GM12878 (cell line): ENCODE data around the gene SLC25A28. TPM values are rescaled to one million over a fixed set of nuclear protein-coding genes. Genes with fewer than 3 reads are reported as not detected.

Experiments
- ATAC-seq: fragments of 200-7000 bp; cut with Tn5 transposase; 3 replicates; pipeline ENCODE4 v1.9.1; 2020; ENCODE audit warnings: mild to moderate bottlenecking, moderate library complexity
- BruUV-seq: library from RNA; stranded (reverse); fragments of 400-500 nt; replicated peaks from 2 replicates; lab custom pipeline; 2021; lab: Mats Ljungman, UMichigan
- CTCF ChIA-PET: fragments of 300-600 bp; sonication (Branson Sonifier 250); formaldehyde crosslinking; extraction: SDS; loops from one replicate; lab custom pipeline; 2021; ENCODE audit warnings: inconsistent platforms; lab: Yijun Ruan, JAX
- POLR2A ChIA-PET: fragments of 350-600 bp; formaldehyde crosslinking; extraction: SDS; loops from one replicate; lab custom pipeline; 2021; ENCODE audit warnings: inconsistent platforms; lab: Charles Lee
- RAD21 ChIA-PET: fragments of 300-600 bp; sonication (Branson Sonifier 250); formaldehyde crosslinking; loops from one replicate; lab custom pipeline; 2023; ENCODE audit warnings: antibody characterized with exemption; ENCODE audit not compliant: unreplicated experiment; lab: Charles Lee
- SMC1A ChIA-PET: fragments of 300-600 bp; sonication (Branson Sonifier 250); formaldehyde crosslinking; loops from one replicate; lab custom pipeline; 2023; ENCODE audit not compliant: unreplicated experiment, uncharacterized antibody; lab: Charles Lee
- DNase-seq: peaks from one replicate; pipeline ENCODE4 v3.0.0-alpha.2; 2011; ENCODE audit warnings: low read depth, low spot score
- FAIRE-seq: peaks from 3 replicates; lab custom pipeline; 2011; peaks lifted over from hg19 to GRCh38; lab: Jason Lieb, UNC
- H2AFZ ChIP-seq: 2 replicates; pipeline ENCODE4 v1.6.0; 2011; ENCODE audit warnings: low read depth, low read length, control low read depth; ENCODE audit not compliant: control insufficient read depth
- H3K27ac ChIP-seq: 2 replicates; pipeline ENCODE4 v1.5.1; 2011; ENCODE audit warnings: control low read depth; ENCODE audit not compliant: control insufficient read depth, insufficient read depth
- H3K27me3 ChIP-seq, 2 experiments: replicated peaks in 1 of 2; 2 replicates each; pipeline versions ENCODE4 v1.6.0 to v1.6.1; 2011; ENCODE audit warnings: low read length in 1 of 2; ENCODE audit not compliant: control insufficient read depth in 2 of 2, insufficient read depth in 2 of 2
- H3K36me3 ChIP-seq, 2 experiments: 2 replicates each; pipeline ENCODE4 v1.5.1; 2011; ENCODE audit warnings: low read length in 1 of 2; ENCODE audit not compliant: control insufficient read depth in 2 of 2, insufficient read depth in 2 of 2
- H3K4me1 ChIP-seq: 2 replicates; pipeline ENCODE4 v1.6.1; 2011; ENCODE audit warnings: mild to moderate bottlenecking, low read length, moderate library complexity, mixed read lengths; ENCODE audit not compliant: control insufficient read depth, insufficient read depth
- H3K4me2 ChIP-seq: 2 replicates; pipeline ENCODE4 v1.6.0; 2011; ENCODE audit warnings: control low read depth; ENCODE audit not compliant: control insufficient read depth, insufficient read depth
- H3K4me3 ChIP-seq: fragments of 200-600 bp; sonication (generic); 2 replicates; pipeline ENCODE4 v1.5.1; 2016
- H3K79me2 ChIP-seq: 2 replicates; pipeline ENCODE4 v1.6.0; 2011; ENCODE audit warnings: low read length; ENCODE audit not compliant: control insufficient read depth, insufficient read depth
- H3K9ac ChIP-seq: 2 replicates; pipeline ENCODE4 v1.8.0; 2011; ENCODE audit warnings: low read length, control low read depth, mixed read lengths; ENCODE audit not compliant: control insufficient read depth, insufficient read depth
- H3K9me3 ChIP-seq: replicated peaks from 3 replicates; pipeline ENCODE4 v1.5.1; 2011; ENCODE audit warnings: mild to moderate bottlenecking, low read length; ENCODE audit not compliant: control insufficient read depth, insufficient read depth
- H4K20me1 ChIP-seq: 2 replicates; pipeline ENCODE4 v1.6.0; 2011; ENCODE audit not compliant: control insufficient read depth, insufficient read depth
- BMI1 ChIP-seq: fragments of 450-650 bp; IDR thresholded peaks from 2 replicates; pipeline ENCODE4 v1.6.1; 2016; ENCODE audit warnings: mild to moderate bottlenecking, moderate library complexity, borderline replicate concordance
- BRCA1 ChIP-seq: IDR thresholded peaks from 2 replicates; pipeline ENCODE4 v1.6.1; 2011; ENCODE audit warnings: low read depth, low read length, improper control_type of control experiment
- HDAC6 ChIP-seq: fragments of 200-600 bp; sonication (generic); IDR thresholded peaks from one replicate; pipeline ENCODE4 v1.8.0; 2017; ENCODE audit warnings: antibody characterized with exemption; ENCODE audit not compliant: unreplicated experiment
- IKZF2 ChIP-seq, 2 experiments: fragments of 450-650 bp; IDR thresholded peaks; 2 replicates each; pipeline ENCODE4 v1.6.1; 2017; ENCODE audit warnings: mild to moderate bottlenecking in 2 of 2, moderate library complexity in 2 of 2
- NFXL1 ChIP-seq: fragments of 450-650 bp; IDR thresholded peaks from 2 replicates; pipeline ENCODE4 v1.6.1; 2017; ENCODE audit warnings: antibody characterized with exemption, mild to moderate bottlenecking, borderline replicate concordance
- NR2C2 ChIP-seq: IDR thresholded peaks from 2 replicates; pipeline ENCODE4 v1.6.1; 2011; ENCODE audit warnings: borderline replicate concordance, low read depth; ENCODE audit not compliant: control insufficient read depth, insufficient read length
- PKNOX1 ChIP-seq: fragments of 450-650 bp; IDR thresholded peaks from 2 replicates; pipeline ENCODE4 v1.6.1; 2016; ENCODE audit warnings: mild to moderate bottlenecking
- POLR2AphosphoS2 ChIP-seq: IDR thresholded peaks from 2 replicates; pipeline ENCODE4 v1.6.1; 2011; ENCODE audit warnings: low read depth, mild to moderate bottlenecking, low read length, improper control_type of control experiment, moderate library complexity
- RB1 ChIP-seq: fragments of 450-650 bp; formaldehyde crosslinking; IDR thresholded peaks from 2 replicates; pipeline ENCODE4 v1.6.1; 2017; ENCODE audit warnings: mild to moderate bottlenecking, borderline replicate concordance
- RELA ChIP-seq: fragments of 450-650 bp; IDR thresholded peaks from 2 replicates; pipeline ENCODE4 v1.8.0; 2014; ENCODE audit warnings: borderline replicate concordance; ENCODE audit not compliant: partially characterized antibody
- SMARCA5 ChIP-seq: fragments of 450-650 bp; IDR thresholded peaks from 2 replicates; pipeline ENCODE4 v1.6.1; 2017; ENCODE audit warnings: mild to moderate bottlenecking
- SPI1 ChIP-seq: IDR thresholded peaks from 2 replicates; pipeline ENCODE4 v1.6.1; 2011; ENCODE audit warnings: low read depth, mild to moderate bottlenecking, low read length, moderate library complexity, borderline replicate concordance; ENCODE audit not compliant: insufficient read depth
- YBX1 ChIP-seq: fragments of 450-650 bp; IDR thresholded peaks from 2 replicates; pipeline ENCODE4 v1.6.1; 2016; ENCODE audit warnings: antibody characterized with exemption
- YY1 ChIP-seq: IDR thresholded peaks from 2 replicates; pipeline ENCODE4 v1.6.1; 2011; ENCODE audit warnings: low read depth, mild to moderate bottlenecking, low read length
- ZNF622 ChIP-seq: fragments of 450-650 bp; IDR thresholded peaks from 2 replicates; pipeline ENCODE4 v1.6.1; 2017; ENCODE audit warnings: mild to moderate bottlenecking, inconsistent platforms
- WGBS: methylation state at CpG from one replicate; pipeline ENCODE4 v1.1.6; 2016; ENCODE audit warnings: low lambda C conversion rate; ENCODE audit not compliant: insufficient replicate concordance, insufficient coverage; ENCODE audit errors: missing lambda C conversion rate; 5-methylcytosine and 5-hydroxymethylcytosine counted together
- in situ Hi-C: fragments of 300-500 bp; cut with MboI; formaldehyde crosslinking; loops from 9 replicates; pipeline ENCODE4 v1.14.3; 2018; ENCODE audit warnings: mixed read lengths
- intact Hi-C: fragments of 100-400 bp; cut with micrococcal nuclease; formaldehyde crosslinking; loops from one replicate; pipeline ENCODE4 v1.14.2; 2022; ENCODE audit not compliant: unreplicated experiment
- polyA plus RNA-seq, 11 experiments: library from polyadenylated mRNA; depleted of rRNA in 4 of 11; unstranded in 6 of 11; stranded (reverse) in 5 of 11; fragments of >200 nt; fragmentation: Nextera tagmentation in 4 of 11; fragmentation: Illumina TruSeq in 1 of 11; extraction: Ambion mirVana in 4 of 11; extraction: Trizol in 1 of 11; gene quantifications; 1 replicate in 1 of 11; 2 replicates in 10 of 11; pipeline versions ENCODE4 v1.2.1 to v1.2.3, GENCODE V29; 2011 to 2016; ENCODE audit warnings: inconsistent platforms in 2 of 11, missing spikeins in 2 of 11, low read depth in 1 of 11
- total RNA-seq, 4 experiments: library from RNA; depleted of rRNA in 3 of 4; stranded (reverse); fragments of >200 nt in 3 of 4; fragmentation: Illumina TruSeq in 1 of 4; extraction: Trizol in 1 of 4; gene quantifications; 2 replicates each; pipeline versions ENCODE4 v1.2.1 to v1.2.3, GENCODE V29; 2013 to 2021
- TF ChIP-seq, protein P1 (sequence below): fragments of 150-350 bp; IDR thresholded peaks from 2 replicates; pipeline ENCODE4 v1.6.1; 2016; ENCODE audit warnings: low read depth, low read length

The SLC25A28 gene
- total and polyA plus RNA-seq, 10 of the 15 experiments (the other 5 are each of a cell fraction or from before 2014, with no cell fraction given) = 7.5 to 47.8 (median 24.9) TPM

DNA sequence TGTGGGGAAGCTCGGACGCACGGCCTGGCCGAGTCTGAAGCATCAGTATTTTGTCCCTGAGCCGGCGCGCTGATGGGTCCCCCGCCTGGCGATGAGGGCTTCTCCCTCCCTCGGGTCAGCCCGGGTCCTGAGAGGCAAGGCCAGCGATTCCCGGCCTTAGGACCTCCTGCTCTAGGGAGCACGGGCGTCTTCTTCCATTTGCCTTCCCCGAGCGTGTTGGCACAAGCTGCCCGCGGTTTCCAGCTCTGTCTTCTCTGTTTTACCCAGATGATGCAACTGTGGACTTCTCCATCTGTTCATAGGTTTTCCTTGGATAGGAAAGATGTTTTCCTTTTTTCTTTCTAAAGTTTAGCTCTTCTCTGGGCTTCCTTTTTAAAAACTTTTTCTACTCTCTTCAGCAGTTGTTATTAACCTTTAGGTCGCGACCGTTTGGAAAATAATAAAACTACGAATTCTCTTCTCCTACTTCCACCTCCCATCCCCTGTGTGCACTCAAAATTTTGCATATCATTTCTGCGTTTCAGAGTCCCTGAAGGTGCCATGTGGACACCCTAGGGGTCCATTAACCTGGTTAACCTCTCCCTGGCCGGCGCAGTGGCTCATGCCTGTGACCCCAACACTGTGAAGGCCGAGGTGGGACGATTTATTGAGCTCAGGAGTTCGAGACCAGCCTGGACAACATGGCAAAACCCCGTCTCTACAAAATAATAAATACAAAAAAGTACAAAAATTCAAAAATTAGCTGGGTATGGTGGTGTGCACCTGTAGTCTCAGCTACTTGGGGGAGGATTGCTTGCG is 1.4 kb upstream of the SLC25A28 start (continued):
- TF ChIP-seq YBX1 (no peak), ZNF622 (no peak)
- TF ChIP-seq, all 136 proteins: peak for 4

GRCh38 chr10:99620711-99621453 is 643 bp upstream of the SLC25A28 start:
- WGBS = 1% methylated on average over 70 of the region's 78 CpGs
- Histone ChIP-seq H3K4me2 (peak overlapping the region; percentile 88), H3K9ac (peak overlapping the region; percentile 93), H2AFZ (peak overlapping the region; percentile 61), H3K4me3 (peak overlapping the region; percentile 78), H3K27me3 (no peaks in the 10 kb centered on the region), H3K4me1 (peaks cover 8% of the 10 kb centered on the region; the same call in 1 of the 2 replicates), H3K27ac (peak overlapping the region; percentile 89), H3K79me2 (peaks cover 39% of the 10 kb centered on the region), H3K36me3 (no peaks in the 10 kb centered on the region), H3K9me3 (no peaks in the 10 kb centered on the region), H4K20me1 (no peaks in the 10 kb centered on the region)
- in situ Hi-C loops (no loop called here), intact Hi-C loops (loop anchor here (2.0 kb wide), 1 partner anchor 38 kb away; the partner anchor contains the start of gene ENTPD7)
- ChIA-PET CTCF (interaction anchor here (0.8 to 3.2 kb wide), 7 partner anchors 9 to 190 kb away, joined by 3 to 19 read pairs (median 8); partner anchors contain the start of genes ENTPD7 and GOT1), POLR2A (interaction anchor here (0.6 to 3.1 kb wide), 11 partner anchors 8 to 725 kb away, joined by 3 to 14 read pairs (median 3); partner anchors contain the start of genes COX15, CUTC, ENTPD7 and GOT1), RAD21 (interaction anchor here (0.6 to 2.2 kb wide), 6 partner anchors 38 to 425 kb away, joined by 3 to 6 read pairs (median 3); partner anchors contain the start of genes COX15, CUTC, ENTPD7 and GOT1), SMC1A (interaction anchor here (0.6 to 1.5 kb wide), 6 partner anchors 9 to 145 kb away, joined by 3 to 4 read pairs (median 3); partner anchors contain the start of gene ENTPD7)
- ATAC-seq (peak; percentile 95), FAIRE-seq (no peak), DNase-seq (peak; percentile 26)
- TSS peak; percentile 85 for BruUV-seq
- TF ChIP-seq BMI1 = no peak
- TF ChIP-seq SPI1 = 0 out of 2 replicates have a peak, but pooled peaks have one; percentile 28
- TF ChIP-seq YY1 = peak; percentile 65; the same call in 1 of the 2 replicates
- peak; percentile 70 to 75 for TF ChIP-seq IKZF2 (IDR thresholded peaks at IDR 0.05)
- 0 out of 2 replicates have a peak, but pooled peaks have one; percentile 26 for TF ChIP-seq POLR2AphosphoS2
- TF ChIP-seq NR2C2 = no peak
- TF ChIP-seq PKNOX1 = no peak
- TF ChIP-seq RB1 = peak; percentile 95
- TF ChIP-seq, protein P1, sequence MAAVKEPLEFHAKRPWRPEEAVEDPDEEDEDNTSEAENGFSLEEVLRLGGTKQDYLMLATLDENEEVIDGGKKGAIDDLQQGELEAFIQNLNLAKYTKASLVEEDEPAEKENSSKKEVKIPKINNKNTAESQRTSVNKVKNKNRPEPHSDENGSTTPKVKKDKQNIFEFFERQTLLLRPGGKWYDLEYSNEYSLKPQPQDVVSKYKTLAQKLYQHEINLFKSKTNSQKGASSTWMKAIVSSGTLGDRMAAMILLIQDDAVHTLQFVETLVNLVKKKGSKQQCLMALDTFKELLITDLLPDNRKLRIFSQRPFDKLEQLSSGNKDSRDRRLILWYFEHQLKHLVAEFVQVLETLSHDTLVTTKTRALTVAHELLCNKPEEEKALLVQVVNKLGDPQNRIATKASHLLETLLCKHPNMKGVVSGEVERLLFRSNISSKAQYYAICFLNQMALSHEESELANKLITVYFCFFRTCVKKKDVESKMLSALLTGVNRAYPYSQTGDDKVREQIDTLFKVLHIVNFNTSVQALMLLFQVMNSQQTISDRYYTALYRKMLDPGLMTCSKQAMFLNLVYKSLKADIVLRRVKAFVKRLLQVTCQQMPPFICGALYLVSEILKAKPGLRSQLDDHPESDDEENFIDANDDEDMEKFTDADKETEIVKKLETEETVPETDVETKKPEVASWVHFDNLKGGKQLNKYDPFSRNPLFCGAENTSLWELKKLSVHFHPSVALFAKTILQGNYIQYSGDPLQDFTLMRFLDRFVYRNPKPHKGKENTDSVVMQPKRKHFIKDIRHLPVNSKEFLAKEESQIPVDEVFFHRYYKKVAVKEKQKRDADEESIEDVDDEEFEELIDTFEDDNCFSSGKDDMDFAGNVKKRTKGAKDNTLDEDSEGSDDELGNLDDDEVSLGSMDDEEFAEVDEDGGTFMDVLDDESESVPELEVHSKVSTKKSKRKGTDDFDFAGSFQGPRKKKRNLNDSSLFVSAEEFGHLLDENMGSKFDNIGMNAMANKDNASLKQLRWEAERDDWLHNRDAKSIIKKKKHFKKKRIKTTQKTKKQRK = no peak
- peak; percentile 79 for TF ChIP-seq BRCA1
- TF ChIP-seq SMARCA5 = 0 out of 2 replicates have a peak, but pooled peaks have one; percentile 50
- peak; percentile 60 for TF ChIP-seq RELA
- TF ChIP-seq HDAC6 = no peak
- no peak for TF ChIP-seq NFXL1
